ENCODE data around the gene PSMD2.
A peak's percentile ranks its signal among the peaks of the same experiment; 100 is the strongest.
"Not testable (repeated sequence)": the region's sequence is repeated elsewhere in the genome, so short reads cannot be mapped to it uniquely, and the experiment has no call there.

PSMD2 gene

GRCh38 chr3:184339451-184340135 lies 40.6 kb downstream of the PSMD2 start:
- DNase-seq (ENCODE audit: low read depth) = not testable (repeated sequence)

GRCh38 chr3:184341925-184342324 lies 42.9 kb downstream of the PSMD2 start:
- DNase-seq (ENCODE audit: low read depth) = no peak

GRCh38 chr3:184343200-184343876 lies 44.3 kb downstream of the PSMD2 start:
- no peak for DNase-seq (ENCODE audit: low read depth)

GRCh38 chr3:184344579-184345316 lies 45.7 kb downstream of the PSMD2 start:
- no peak for DNase-seq (ENCODE audit: low read depth)

GRCh38 chr3:184345317-184346144 lies 46.5 kb downstream of the PSMD2 start:
- no peak for DNase-seq (ENCODE audit: low read depth)

- no peak for DNase-seq (ENCODE audit: low read depth)
These were observed 47.6 kb downstream of the PSMD2 start for GRCh38 chr3:184346480-184347190.

GRCh38 chr3:184347321-184348056 lies 48.4 kb downstream of the PSMD2 start:
- DNase-seq (ENCODE audit: low read depth) = no peak

- no peak for DNase-seq (ENCODE audit: low read depth)
These were observed 49.0 kb downstream of the PSMD2 start for GRCh38 chr3:184348057-184348382.

GRCh38 chr3:184349563-184350470 lies 50.8 kb downstream of the PSMD2 start:
- no peak for DNase-seq (ENCODE audit: low read depth)

- no peak for DNase-seq (ENCODE audit: low read depth)
These were observed 51.6 kb downstream of the PSMD2 start for GRCh38 chr3:184350618-184351017.

GRCh38 chr3:184351511-184352148 lies 52.6 kb downstream of the PSMD2 start:
- DNase-seq (ENCODE audit: low read depth) = no peak

- no peak for DNase-seq (ENCODE audit: low read depth)
These were observed 53.2 kb downstream of the PSMD2 start for GRCh38 chr3:184352149-184352785.

GRCh38 chr3:184352897-184353545 lies 54.0 kb downstream of the PSMD2 start:
- no peak for DNase-seq (ENCODE audit: low read depth)

- DNase-seq (ENCODE audit: low read depth) = no peak
These were observed 54.5 kb downstream of the PSMD2 start for GRCh38 chr3:184353546-184353941.

- peak; percentile 53 for DNase-seq (ENCODE audit: low read depth)
These were observed 55.2 kb downstream of the PSMD2 start for GRCh38 chr3:184354121-184354728.

GRCh38 chr3:184354754-184355153 lies 55.7 kb downstream of the PSMD2 start:
- DNase-seq (ENCODE audit: low read depth) = no peak

GRCh38 chr3:184355261-184356040 lies 56.4 kb downstream of the PSMD2 start:
- no peak for DNase-seq (ENCODE audit: low read depth)
